Measurements from ENCODE around the gene TSPAN16. TPM values are rescaled to one million over a fixed set of nuclear protein-coding genes. Genes with fewer than 3 reads are reported as not detected.

TSPAN16 gene
- total and polyA plus RNA-seq, 2 donors (not counting 3 experiments of a cell fraction or from before 2014, with no cell fraction given), result not detected

DNA sequence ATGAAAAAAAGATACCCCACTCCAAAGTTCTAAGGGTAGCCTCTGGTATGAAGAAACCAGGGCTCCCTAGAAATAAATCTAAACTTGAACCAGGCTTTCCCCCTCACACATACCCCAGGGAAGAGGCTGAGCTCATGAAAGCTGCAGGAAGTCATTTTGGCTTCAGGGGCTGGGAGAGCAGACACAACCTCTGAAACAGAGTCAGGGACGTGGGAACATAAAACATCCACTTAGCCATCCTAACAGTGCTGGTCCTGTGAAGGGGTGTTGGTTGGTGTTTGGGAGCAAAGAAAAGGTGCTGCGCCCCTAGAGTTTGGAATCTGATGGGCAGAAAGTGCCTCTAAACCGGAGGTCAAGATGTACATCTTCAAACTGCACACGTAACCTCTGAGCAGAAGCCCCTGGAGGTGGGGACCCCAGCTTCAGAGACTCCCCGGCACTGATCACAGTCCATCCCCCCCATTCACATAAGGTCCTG is 27.7 kb downstream of the TSPAN16 start:
- Histone ChIP-seq H3K27me3 (ENCODE audit: control insufficient read depth in 2 of 2, insufficient read depth in 2 of 2, low read length in 2 of 2) (no peaks in the 10 kb centered on the region), H3K9ac (replicated peaks; ENCODE audit: extremely low read depth, insufficient read depth, low read length) (no peak overlapping the region), H3K36me3 (ENCODE audit: control insufficient read depth in 2 of 2, extremely low read depth in 1 of 2, insufficient read depth in 2 of 2, low read length in 2 of 2) (peaks cover 0 to 9% of the 10 kb centered on the region in 2 experiments), H3K4me2 (ENCODE audit: insufficient read depth, low read length) (no peak overlapping the region), H2AFZ (ENCODE audit: low read depth, low read length) (no peak overlapping the region), H3K27ac (ENCODE audit: insufficient read depth, low read depth, low read length) (no peak overlapping the region), H3K9me3 (replicated peaks; ENCODE audit: control insufficient read depth, insufficient read depth, low read length) (no peaks in the 10 kb centered on the region), H3K4me1 (ENCODE audit: control insufficient read depth, extremely low read depth, insufficient read depth, low read length) (peaks cover 7% of the 10 kb centered on the region), H3K79me2 (ENCODE audit: control insufficient read depth, insufficient read depth, low read length) (no peaks in the 10 kb centered on the region), H3K9me1 (replicated peaks; ENCODE audit: control insufficient read depth, extremely low read depth, insufficient read depth, low read length) (no peaks in the 10 kb centered on the region), H3K4me3 (replicated peaks in 1 of 3; ENCODE audit: insufficient read depth in 1 of 3, low read depth in 1 of 3, low read length in 3 of 3) (no peak overlapping the region), H4K20me1 (replicated peaks; ENCODE audit: control insufficient read depth, extremely low read depth, insufficient read depth, low read length) (no peaks in the 10 kb centered on the region)
- BruUV-seq (replicated peaks), result TSS peak; percentile 20
- CTCF ChIA-PET, result interaction anchor here (1.4 to 2.2 kb wide), 4 partner anchors 16 to 51 kb away, joined by 3 to 10 read pairs (median 4); partner anchors contain the start of gene RAB3D
- FAIRE-seq, result no peak
- intact Hi-C loops (cut with micrococcal nuclease), result no loop called here
- DNase-seq (ENCODE audit: low read depth, low spot score), result no peak
- POLR2A ChIA-PET, result no interaction called here
- no peak for TF ChIP-seq FOS (IDR thresholded peaks at IDR 0.05; ENCODE audit: borderline replicate concordance, insufficient read depth, low read length)
- no peak for TF ChIP-seq GATA2 (IDR thresholded peaks at IDR 0.05; ENCODE audit: insufficient read depth, insufficient read length, low read depth, low read length)
- no peak for TF ChIP-seq POLR2A (IDR thresholded peaks at IDR 0.05; ENCODE audit: low read depth, low read length)
- TF ChIP-seq, protein P1, sequence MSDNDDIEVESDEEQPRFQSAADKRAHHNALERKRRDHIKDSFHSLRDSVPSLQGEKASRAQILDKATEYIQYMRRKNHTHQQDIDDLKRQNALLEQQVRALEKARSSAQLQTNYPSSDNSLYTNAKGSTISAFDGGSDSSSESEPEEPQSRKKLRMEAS (IDR thresholded peaks at IDR 0.05; ENCODE audit: insufficient read depth, insufficient read length), result no peak
- TF ChIP-seq, protein P2, sequence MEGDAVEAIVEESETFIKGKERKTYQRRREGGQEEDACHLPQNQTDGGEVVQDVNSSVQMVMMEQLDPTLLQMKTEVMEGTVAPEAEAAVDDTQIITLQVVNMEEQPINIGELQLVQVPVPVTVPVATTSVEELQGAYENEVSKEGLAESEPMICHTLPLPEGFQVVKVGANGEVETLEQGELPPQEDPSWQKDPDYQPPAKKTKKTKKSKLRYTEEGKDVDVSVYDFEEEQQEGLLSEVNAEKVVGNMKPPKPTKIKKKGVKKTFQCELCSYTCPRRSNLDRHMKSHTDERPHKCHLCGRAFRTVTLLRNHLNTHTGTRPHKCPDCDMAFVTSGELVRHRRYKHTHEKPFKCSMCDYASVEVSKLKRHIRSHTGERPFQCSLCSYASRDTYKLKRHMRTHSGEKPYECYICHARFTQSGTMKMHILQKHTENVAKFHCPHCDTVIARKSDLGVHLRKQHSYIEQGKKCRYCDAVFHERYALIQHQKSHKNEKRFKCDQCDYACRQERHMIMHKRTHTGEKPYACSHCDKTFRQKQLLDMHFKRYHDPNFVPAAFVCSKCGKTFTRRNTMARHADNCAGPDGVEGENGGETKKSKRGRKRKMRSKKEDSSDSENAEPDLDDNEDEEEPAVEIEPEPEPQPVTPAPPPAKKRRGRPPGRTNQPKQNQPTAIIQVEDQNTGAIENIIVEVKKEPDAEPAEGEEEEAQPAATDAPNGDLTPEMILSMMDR (IDR thresholded peaks at IDR 0.05; ENCODE audit: extremely low read depth in 1 of 2, insufficient read depth in 1 of 2, low read depth in 1 of 2, low read length in 2 of 2), result no peak
- no peak for TF ChIP-seq JUN (IDR thresholded peaks at IDR 0.05; ENCODE audit: borderline replicate concordance, insufficient read depth, insufficient read length, low read depth)
- TF ChIP-seq EZH2 (IDR thresholded peaks at IDR 0.05; ENCODE audit: borderline replicate concordance, low read depth, low read length, severe bottlenecking), result no peak
- TF ChIP-seq MYC (IDR thresholded peaks at IDR 0.05; ENCODE audit: low read depth, low read length), result no peak
- TF ChIP-seq POLR2AphosphoS5 (IDR thresholded peaks at IDR 0.05; ENCODE audit: insufficient read depth, low read depth, low read length), result no peak
- dilution Hi-C loops (cut with MboI; ENCODE audit: extremely low pct_ligation_motif_present, low sequenced_read_pairs), result no loop called here
